OCI-LY1 (cell line): ENCODE measurements around the gene NTRK3.

Experiments used
- H2AFZ ChIP-seq: fragments of 200-600 bp; sonication (generic), shearing (Covaris generic); 2 replicates; pipeline ENCODE4 v1.6.0; 2014; ENCODE audit warnings: antibody characterized with exemption, mild to moderate bottlenecking, low read length
- H3F3A ChIP-seq: fragments of 200-600 bp; sonication (generic), shearing (Covaris generic); 2 replicates; pipeline ENCODE4 v1.6.0; 2014; ENCODE audit warnings: mild to moderate bottlenecking, antibody characterized with exemption, low read length, moderate library complexity; ENCODE audit not compliant: insufficient read depth
- H3K27ac ChIP-seq: fragments of 200-600 bp; sonication (generic); 2 replicates; pipeline ENCODE4 v1.5.1; 2014; ENCODE audit warnings: low read length, mixed run types, mild to moderate bottlenecking, low read depth; ENCODE audit not compliant: poor library complexity, severe bottlenecking
- H3K27me3 ChIP-seq: fragments of 200-600 bp; sonication (generic); 2 replicates; pipeline ENCODE4 v1.6.0; 2014; ENCODE audit warnings: antibody characterized with exemption, mild to moderate bottlenecking, low read length, moderate library complexity; ENCODE audit not compliant: insufficient read depth
- H3K36me3 ChIP-seq: fragments of 200-600 bp; sonication (generic); 2 replicates; pipeline ENCODE4 v1.6.1; 2014; ENCODE audit warnings: mild to moderate bottlenecking, antibody characterized with exemption, low read length, moderate library complexity, mixed read lengths; ENCODE audit not compliant: insufficient read depth
- H3K4me1 ChIP-seq: fragments of 200-600 bp; sonication (generic); 2 replicates; pipeline ENCODE4 v1.5.1; 2014; ENCODE audit warnings: mild to moderate bottlenecking, low read length, moderate library complexity; ENCODE audit not compliant: insufficient read depth, severe bottlenecking
- H3K4me2 ChIP-seq: fragments of 200-600 bp; sonication (generic), shearing (Covaris generic); 2 replicates; pipeline ENCODE4 v1.6.1; 2014; ENCODE audit warnings: low read length
- H3K4me3 ChIP-seq: fragments of 200-600 bp; sonication (generic); 2 replicates; pipeline ENCODE4 v1.5.1; 2014; ENCODE audit warnings: low read length, low read depth, mild to moderate bottlenecking, mixed read lengths; ENCODE audit not compliant: poor library complexity, severe bottlenecking
- H3K79me2 ChIP-seq: fragments of 200-600 bp; shearing (Covaris generic); 2 replicates; pipeline ENCODE4 v1.6.1; 2016; ENCODE audit warnings: mixed run types, low read length, mixed read lengths; ENCODE audit not compliant: insufficient read depth
- H3K9ac ChIP-seq: fragments of 200-600 bp; sonication (generic), shearing (Covaris generic); 2 replicates; pipeline ENCODE4 v1.6.1; 2014; ENCODE audit warnings: mild to moderate bottlenecking, low read length, mixed read lengths
- H3K9me2 ChIP-seq: fragments of 200-600 bp; sonication (generic), shearing (Covaris generic); 2 replicates; pipeline ENCODE4 v1.6.1; 2014; ENCODE audit warnings: low read depth, mild to moderate bottlenecking, low read length, mixed read lengths
- H3K9me3 ChIP-seq: fragments of 200-600 bp; shearing (Covaris generic); 2 replicates; pipeline ENCODE4 v1.6.1; 2014; ENCODE audit warnings: low read length, mixed read lengths
- H4K20me1 ChIP-seq: fragments of 200-600 bp; sonication (generic), shearing (Covaris generic); 2 replicates; pipeline ENCODE4 v1.6.0; 2016; ENCODE audit warnings: mild to moderate bottlenecking, low read length; ENCODE audit not compliant: insufficient read depth
- CTCF ChIP-seq: fragments of 200-600 bp; sonication (generic), shearing (Covaris generic); IDR thresholded peaks from 2 replicates; pipeline ENCODE4 v1.5.1; 2017; ENCODE audit warnings: mild to moderate bottlenecking, antibody characterized with exemption, low read length, moderate library complexity, mixed read lengths
- EZH2 ChIP-seq: fragments of 200-600 bp; sonication (generic), shearing (Covaris generic); IDR thresholded peaks from 2 replicates; pipeline ENCODE4 v1.8.0; 2017; ENCODE audit warnings: borderline replicate concordance, mixed run types, mild to moderate bottlenecking, antibody characterized with exemption, low read length, moderate library complexity, mixed read lengths

NTRK3 gene

GRCh38 chr15:87938031-87938430, 318.5 kb downstream of the NTRK3 start:
- H3K36me3 ChIP-seq, result no peaks in the 10 kb centered on the region
- no peaks in the 10 kb centered on the region for H3K9me3 ChIP-seq
- H3F3A ChIP-seq, result no peaks in the 10 kb centered on the region
- H3K9me2 ChIP-seq, result no peaks in the 10 kb centered on the region
- no peaks in the 10 kb centered on the region for H4K20me1 ChIP-seq
- no peaks in the 10 kb centered on the region for H3K79me2 ChIP-seq
- no peak overlapping the region for H3K4me2 ChIP-seq
- no peak overlapping the region for H3K27ac ChIP-seq
- no peak overlapping the region for H3K4me3 ChIP-seq
- no peak overlapping the region for H3K9ac ChIP-seq
- no peaks in the 10 kb centered on the region for H3K4me1 ChIP-seq
- no peaks in the 10 kb centered on the region for H3K27me3 ChIP-seq
- no peak for TF ChIP-seq EZH2
- no peak for TF ChIP-seq CTCF
- no peak overlapping the region for H2AFZ ChIP-seq

- H3K4me3 ChIP-seq, result no peak overlapping the region
- H3K4me1 ChIP-seq, result no peaks in the 10 kb centered on the region
- no peak overlapping the region for H3K9ac ChIP-seq
- no peaks in the 10 kb centered on the region for H3K79me2 ChIP-seq
- no peaks in the 10 kb centered on the region for H3K36me3 ChIP-seq
- no peak overlapping the region for H3K4me2 ChIP-seq
- no peaks in the 10 kb centered on the region for H3K9me2 ChIP-seq
- no peaks in the 10 kb centered on the region for H3K27me3 ChIP-seq
- no peaks in the 10 kb centered on the region for H3F3A ChIP-seq
- H2AFZ ChIP-seq, result no peak overlapping the region
- no peaks in the 10 kb centered on the region for H3K9me3 ChIP-seq
- H4K20me1 ChIP-seq, result no peaks in the 10 kb centered on the region
- H3K27ac ChIP-seq, result no peak overlapping the region
- no peak for TF ChIP-seq CTCF
- TF ChIP-seq EZH2, result no peak
Observed at GRCh38 chr15:87935583-87935982, 321.0 kb downstream of the NTRK3 start.

- Histone ChIP-seq H3K9ac (no peak overlapping the region), H3K36me3 (no peaks in the 10 kb centered on the region), H3K4me3 (no peak overlapping the region), H3K9me2 (no peaks in the 10 kb centered on the region), H3K4me2 (no peak overlapping the region), H3F3A (no peaks in the 10 kb centered on the region), H3K27ac (no peak overlapping the region), H3K27me3 (no peaks in the 10 kb centered on the region), H4K20me1 (no peaks in the 10 kb centered on the region), H2AFZ (no peak overlapping the region), H3K9me3 (no peaks in the 10 kb centered on the region), H3K79me2 (no peaks in the 10 kb centered on the region), H3K4me1 (no peaks in the 10 kb centered on the region)
- TF ChIP-seq EZH2 (no peak), CTCF (no peak)
Observed at GRCh38 chr15:87931584-87931983, 325.0 kb downstream of the NTRK3 start.
